MCF 10A (cell line): ENCODE measurements around the gene AUTS2. TPM values are rescaled to one million over a fixed set of nuclear protein-coding genes. Genes with fewer than 3 reads are reported as not detected.

Source experiments
- BruUV-seq: library from RNA; stranded (reverse); fragments of 400-500 nt; replicated peaks from 2 replicates; lab custom pipeline; 2021; lab: Mats Ljungman, UMichigan
- CTCF ChIA-PET: fragments of 300-600 bp; sonication (Branson Sonifier 250); formaldehyde crosslinking; extraction: SDS; loops from one replicate; lab custom pipeline; 2021; ENCODE audit warnings: antibody characterized with exemption, inconsistent platforms; lab: Yijun Ruan, JAX
- POLR2A ChIA-PET: fragments of 300-600, 350-650 bp; sonication (Branson Sonifier 250); formaldehyde crosslinking; extraction: SDS; loops from one replicate; lab custom pipeline; 2020; ENCODE audit warnings: antibody characterized with exemption, inconsistent platforms; lab: Yijun Ruan, JAX
- DNase-seq: peaks from one replicate; pipeline ENCODE4 v3.0.0-alpha.2; 2018; ENCODE audit not compliant: unreplicated experiment
- H3K27ac Mint-ChIP-seq: one replicate; pipeline ENCODE4 v1.8.0; 2022; ENCODE audit warnings: mild to moderate bottlenecking, low read depth, mixed read lengths; ENCODE audit not compliant: unreplicated experiment
- H3K27me3 Mint-ChIP-seq: one replicate; pipeline ENCODE4 v1.8.0; 2022; ENCODE audit warnings: mixed read lengths; ENCODE audit not compliant: insufficient read depth, unreplicated experiment
- H3K36me3 Mint-ChIP-seq: one replicate; pipeline ENCODE4 v1.8.0; 2022; ENCODE audit warnings: mild to moderate bottlenecking, moderate library complexity, mixed read lengths; ENCODE audit not compliant: insufficient read depth, unreplicated experiment
- H3K4me1 Mint-ChIP-seq: one replicate; pipeline ENCODE4 v1.8.0; 2022; ENCODE audit warnings: mixed read lengths; ENCODE audit not compliant: insufficient read depth, unreplicated experiment
- H3K4me3 Mint-ChIP-seq: one replicate; pipeline ENCODE4 v1.8.0; 2022; ENCODE audit warnings: mild to moderate bottlenecking, moderate library complexity, mixed read lengths; ENCODE audit not compliant: unreplicated experiment
- H3K9me3 Mint-ChIP-seq: one replicate; pipeline ENCODE4 v1.8.0; 2022; ENCODE audit warnings: mixed read lengths; ENCODE audit not compliant: unreplicated experiment
- CTCF ChIP-seq: fragments of 200-600 bp; IDR thresholded peaks from one replicate; pipeline ENCODE4 v1.8.0; 2022; ENCODE audit warnings: antibody characterized with exemption, mild to moderate bottlenecking; ENCODE audit not compliant: unreplicated experiment
- intact Hi-C: fragments of 100-400 bp; cut with micrococcal nuclease; formaldehyde crosslinking; loops from 2 replicates; pipeline ENCODE4 v1.14.1; 2022
- total RNA-seq: library from RNA; stranded (reverse); gene quantifications from 2 replicates; pipeline ENCODE4 v1.2.3, GENCODE V29; 2022

The AUTS2 gene
- total RNA-seq, 1 experiment from 2014 or later, result 1.3 TPM

GRCh38 chr7:70649323-70649722 lies 1051.0 kb downstream of the AUTS2 start:
- Mint-ChIP-seq H3K27me3 (no peaks in the 10 kb centered on the region), H3K4me3 (no peak overlapping the region), H3K9me3 (peaks cover 18% of the 10 kb centered on the region), H3K4me1 (no peaks in the 10 kb centered on the region), H3K36me3 (no peaks in the 10 kb centered on the region), H3K27ac (no peak overlapping the region)
- BruUV-seq, result no TSS peak
- ChIA-PET POLR2A (no interaction called here), CTCF (no interaction called here)
- TF ChIP-seq CTCF, result no peak
- intact Hi-C loops, result no loop called here
- no peak for DNase-seq

GRCh38 chr7:70654146-70654545 lies 1055.9 kb downstream of the AUTS2 start:
- BruUV-seq, result no TSS peak
- no peaks in the 10 kb centered on the region for H3K36me3 Mint-ChIP-seq

GRCh38 chr7:70654979-70655378 lies 1056.7 kb downstream of the AUTS2 start:
- no peak overlapping the region for H3K27ac Mint-ChIP-seq
- H3K9me3 Mint-ChIP-seq, result peaks cover 18% of the 10 kb centered on the region
- DNase-seq, result no peak
- no peak overlapping the region for H3K4me3 Mint-ChIP-seq
- TF ChIP-seq CTCF, result no peak
- intact Hi-C loops, result no loop called here
- CTCF ChIA-PET, result no interaction called here
- H3K36me3 Mint-ChIP-seq, result no peaks in the 10 kb centered on the region
- H3K27me3 Mint-ChIP-seq, result no peaks in the 10 kb centered on the region
- H3K4me1 Mint-ChIP-seq, result no peaks in the 10 kb centered on the region
- POLR2A ChIA-PET, result no interaction called here
- no TSS peak for BruUV-seq

More at GRCh38 chr7:70654146-70654545, 1055.9 kb downstream of the AUTS2 start:
- Mint-ChIP-seq H3K27me3 (no peaks in the 10 kb centered on the region), H3K4me3 (no peak overlapping the region), H3K9me3 (peaks cover 18% of the 10 kb centered on the region), H3K27ac (no peak overlapping the region), H3K4me1 (no peaks in the 10 kb centered on the region)
- CTCF ChIA-PET, result no interaction called here
- TF ChIP-seq CTCF, result no peak
- POLR2A ChIA-PET, result no interaction called here
- intact Hi-C loops, result no loop called here
- no peak for DNase-seq

- no TSS peak for BruUV-seq
- no peak for TF ChIP-seq CTCF
- Mint-ChIP-seq H3K27me3 (no peaks in the 10 kb centered on the region), H3K9me3 (peaks cover 17% of the 10 kb centered on the region), H3K4me3 (no peak overlapping the region), H3K36me3 (no peaks in the 10 kb centered on the region), H3K27ac (no peak overlapping the region), H3K4me1 (no peaks in the 10 kb centered on the region)
- CTCF ChIA-PET, result no interaction called here
- DNase-seq, result no peak
- intact Hi-C loops, result no loop called here
- POLR2A ChIA-PET, result no interaction called here
Observed at GRCh38 chr7:70655694-70656093, 1057.4 kb downstream of the AUTS2 start.
